ENCODE data around the gene TSPAN11.
"Not testable (repeated sequence)": the region's sequence is repeated elsewhere in the genome, so short reads cannot be mapped to it uniquely, and the experiment has no call there.

Gene TSPAN11

GRCh38 chr12:31009976-31010375, 83.4 kb downstream of the TSPAN11 start:
- no peak overlapping the region for H3K4me3 ChIP-seq (replicated peaks; ENCODE audit: low read depth, low read length)
- no peak for TF ChIP-seq CTCF (IDR thresholded peaks at IDR 0.05; ENCODE audit: low read depth, low read length, missing control alignments)
- no peak for DNase-seq (ENCODE audit: extremely low read depth, low read depth)

- no peak for TF ChIP-seq CTCF (IDR thresholded peaks at IDR 0.05; ENCODE audit: low read depth, low read length, missing control alignments)
- no peak overlapping the region for H3K4me3 ChIP-seq (replicated peaks; ENCODE audit: low read depth, low read length)
- no peak for DNase-seq (ENCODE audit: extremely low read depth, low read depth)
Measured at GRCh38 chr12:31011336-31011735, 84.8 kb downstream of the TSPAN11 start.

- no peak for TF ChIP-seq CTCF (IDR thresholded peaks at IDR 0.05; ENCODE audit: low read depth, low read length, missing control alignments)
- DNase-seq (ENCODE audit: extremely low read depth, low read depth), result no peak
- H3K4me3 ChIP-seq (replicated peaks; ENCODE audit: low read depth, low read length), result no peak overlapping the region
Measured at GRCh38 chr12:31011746-31012566, 85.4 kb downstream of the TSPAN11 start.

DNA sequence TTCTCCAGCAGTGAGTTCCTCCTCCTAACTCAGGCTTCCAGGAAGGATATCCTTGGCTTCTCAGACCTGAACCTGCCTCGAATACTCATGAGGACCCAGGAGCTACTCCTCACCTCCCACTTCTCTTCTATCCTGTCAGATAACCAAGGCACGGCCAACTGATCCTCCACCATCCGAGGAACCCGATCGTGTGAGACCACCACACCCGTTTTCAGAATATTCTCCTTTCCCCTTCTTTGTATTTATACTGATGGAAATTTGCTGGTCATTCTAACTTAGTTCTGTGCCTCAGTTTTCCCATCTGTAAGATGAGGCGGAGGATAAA, 86.0 kb downstream of the TSPAN11 start:
- not testable (repeated sequence) for H3K4me3 ChIP-seq (replicated peaks; ENCODE audit: low read depth, low read length)

GRCh38 chr12:31015215-31015614, 88.7 kb downstream of the TSPAN11 start:
- DNase-seq (ENCODE audit: extremely low read depth, low read depth), result no peak
- TF ChIP-seq CTCF (IDR thresholded peaks at IDR 0.05; ENCODE audit: low read depth, low read length, missing control alignments), result no peak
- H3K4me3 ChIP-seq (replicated peaks; ENCODE audit: low read depth, low read length), result no peak overlapping the region

More for the DNA sequence above, 86.0 kb downstream of the TSPAN11 start:
- DNase-seq (ENCODE audit: extremely low read depth, low read depth), result not testable (repeated sequence)

- DNase-seq (ENCODE audit: extremely low read depth, low read depth), result no peak
- H3K4me3 ChIP-seq (replicated peaks; ENCODE audit: low read depth, low read length), result no peak overlapping the region
- TF ChIP-seq CTCF (IDR thresholded peaks at IDR 0.05; ENCODE audit: low read depth, low read length, missing control alignments), result no peak
Measured at GRCh38 chr12:31016057-31016456, 89.5 kb downstream of the TSPAN11 start.

DNA sequence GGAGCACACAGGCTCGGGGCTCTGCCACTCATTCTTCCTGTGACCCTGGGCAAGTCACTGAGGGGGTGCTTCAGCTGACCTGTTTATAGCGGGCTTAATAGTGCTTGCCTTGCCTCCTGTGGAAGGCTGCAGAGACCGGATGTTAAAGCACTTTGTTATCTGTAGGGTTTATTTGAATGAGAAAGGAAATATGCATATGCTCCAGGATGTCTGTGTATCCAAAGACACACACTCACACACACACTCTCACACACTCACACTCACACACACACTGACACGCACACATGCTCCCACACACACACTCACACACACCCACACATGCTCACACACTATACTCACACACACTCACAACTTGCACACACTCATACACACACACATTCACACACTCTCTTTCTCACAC, 91.0 kb downstream of the TSPAN11 start:
- DNase-seq (ENCODE audit: extremely low read depth, low read depth), result no peak
- no peak overlapping the region for H3K4me3 ChIP-seq (replicated peaks; ENCODE audit: low read depth, low read length)
- no peak for TF ChIP-seq CTCF (IDR thresholded peaks at IDR 0.05; ENCODE audit: low read depth, low read length, missing control alignments)

Data from HFF-Myc (cell line).